GM19467 (cell line): ENCODE measurements around the gene TBC1D9.

ENCODE experiments used
- ATAC-seq: cut with Tn5 transposase; IDR thresholded peaks from one replicate; pipeline ENCODE4 v1.9.1; 2021; ENCODE audit warnings: mild to moderate bottlenecking, moderate library complexity; ENCODE audit not compliant: unreplicated experiment

The TBC1D9 gene

DNA sequence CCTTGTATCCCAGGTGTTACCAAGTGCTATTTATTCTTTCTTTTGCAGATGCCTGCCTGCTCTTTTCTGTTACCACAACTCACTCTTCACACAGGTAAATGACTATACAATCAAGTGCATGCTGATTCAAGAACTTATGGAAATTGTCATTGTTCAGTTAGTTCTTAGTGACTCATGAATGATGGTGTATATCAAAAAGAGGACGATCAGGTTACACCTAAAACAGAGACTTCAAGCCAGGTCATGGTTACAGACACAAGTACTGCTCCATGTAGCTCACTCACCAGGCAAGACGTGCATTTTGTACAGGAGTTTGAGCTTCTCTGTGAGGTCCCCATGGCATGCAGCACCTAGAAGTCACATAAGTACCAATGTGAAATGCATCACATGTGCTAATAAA, 128.2 kb downstream of the TBC1D9 start:
- ATAC-seq: no peak

DNA sequence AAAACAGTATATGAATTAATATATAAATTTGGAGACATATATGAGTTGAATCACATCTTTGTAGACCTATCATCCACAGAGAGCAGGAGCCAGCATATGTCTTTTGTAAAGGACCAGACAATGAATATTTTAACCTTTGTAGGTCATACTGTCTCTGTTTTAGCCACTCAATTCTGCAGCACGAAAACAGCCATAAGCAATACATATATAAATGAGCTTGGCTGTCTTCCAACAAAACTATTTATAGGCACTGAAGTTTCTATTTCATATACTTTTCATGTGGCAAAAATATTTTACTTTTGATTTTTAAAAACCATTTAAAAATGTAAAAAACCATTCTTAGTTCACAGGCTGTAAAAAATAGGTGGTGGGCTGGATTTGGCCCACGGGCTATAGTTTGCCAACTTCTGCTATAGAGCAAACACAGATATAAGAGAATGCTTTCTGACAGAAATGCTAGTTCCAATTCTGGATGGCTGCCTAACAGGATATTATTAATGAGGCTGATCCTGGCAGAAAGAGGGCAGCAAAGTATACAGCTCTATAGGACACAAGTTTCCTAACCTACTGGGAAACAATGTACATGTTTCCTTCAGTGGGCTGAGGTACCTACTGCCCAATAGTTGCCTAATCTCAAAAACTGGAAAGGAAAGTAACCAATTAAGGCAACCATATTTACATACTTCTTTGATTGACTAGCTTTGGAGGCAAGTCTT, 129.4 kb downstream of the TBC1D9 start:
- no peak for ATAC-seq

DNA sequence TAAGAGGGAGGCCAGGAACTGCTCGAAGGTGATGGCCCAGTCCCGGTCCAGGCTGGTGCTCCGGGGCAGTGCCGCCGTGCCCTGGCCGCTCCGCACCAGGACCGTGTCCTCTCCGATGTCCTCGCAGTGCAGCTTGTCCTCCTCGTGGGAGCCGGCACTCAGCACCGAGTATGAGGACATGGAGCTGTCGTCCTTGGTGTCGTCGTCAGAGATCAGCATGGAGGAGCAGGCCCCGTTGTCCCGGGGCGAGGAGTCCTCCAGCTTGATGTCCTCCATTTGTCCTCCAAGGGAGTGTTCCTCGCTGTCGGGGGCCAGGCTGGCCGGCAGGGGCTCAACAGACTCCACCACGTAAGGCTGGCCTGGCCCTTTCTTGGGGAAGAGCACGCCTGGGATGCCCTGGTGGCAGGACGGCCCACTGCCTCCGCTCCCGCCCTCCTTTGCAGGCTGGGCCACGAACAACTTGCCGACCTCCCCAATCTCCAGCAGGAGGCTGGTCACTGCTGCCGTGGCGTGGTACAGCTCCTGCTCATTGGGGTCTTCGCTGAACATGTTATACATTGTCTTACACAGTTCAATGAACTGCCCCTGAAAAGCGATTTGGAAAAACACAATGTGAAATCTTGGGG, 133.7 kb downstream of the TBC1D9 start:
- ATAC-seq: no peak

DNA sequence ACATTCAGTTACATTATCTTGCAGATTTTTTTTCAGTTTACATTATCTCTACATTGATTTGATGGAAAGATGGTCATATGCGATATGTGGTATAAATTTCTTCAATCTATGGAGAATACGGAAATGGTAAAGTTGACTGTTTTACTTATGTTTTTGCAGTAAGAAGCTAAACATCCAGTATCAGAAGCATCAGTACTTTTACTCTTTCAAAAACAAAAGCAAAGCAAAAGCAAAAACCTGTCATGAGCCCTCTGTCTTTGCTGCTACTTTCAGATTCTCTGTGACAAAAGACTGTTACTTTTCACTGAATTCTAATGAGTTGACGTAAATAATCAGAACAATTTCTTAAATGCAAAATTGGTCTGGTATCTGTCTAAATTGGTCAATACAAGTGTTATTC, 135.0 kb downstream of the TBC1D9 start:
- no peak for ATAC-seq

DNA sequence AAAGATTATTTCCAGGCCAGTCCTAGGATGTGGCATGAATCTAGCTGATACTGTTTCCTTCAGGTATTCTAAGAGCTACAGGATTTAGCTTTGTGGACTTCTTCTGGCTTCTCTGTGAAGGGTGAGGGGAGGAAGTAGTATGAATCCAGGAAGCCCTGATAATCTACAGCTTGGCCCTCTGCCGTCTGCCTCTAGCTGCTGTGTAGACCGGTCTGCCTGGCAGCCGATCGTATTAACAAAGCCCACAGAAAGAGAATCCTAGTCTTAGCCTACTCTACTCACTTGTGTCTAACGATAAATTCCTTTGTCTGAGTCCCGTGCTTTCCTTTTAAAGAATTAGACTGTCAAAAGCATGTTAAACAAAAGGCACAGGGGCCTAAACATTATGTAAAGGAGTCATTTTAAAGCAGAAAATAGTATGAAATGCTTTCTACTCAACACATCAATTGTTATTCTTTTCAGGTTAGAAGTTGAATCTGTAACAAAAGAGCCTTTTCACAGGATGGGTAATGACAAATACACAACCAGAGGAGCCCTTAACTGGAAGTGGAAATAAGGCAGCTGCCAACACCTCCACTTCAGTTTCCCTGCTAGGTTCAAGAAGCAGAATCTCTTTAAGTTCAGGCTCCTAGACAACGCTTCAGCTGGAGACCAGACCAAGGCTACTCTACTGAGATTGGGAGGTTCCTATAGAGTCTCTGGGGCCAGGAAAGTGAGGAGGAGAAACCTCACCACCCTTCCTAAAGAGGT, 138.5 kb downstream of the TBC1D9 start:
- ATAC-seq: no peak

DNA sequence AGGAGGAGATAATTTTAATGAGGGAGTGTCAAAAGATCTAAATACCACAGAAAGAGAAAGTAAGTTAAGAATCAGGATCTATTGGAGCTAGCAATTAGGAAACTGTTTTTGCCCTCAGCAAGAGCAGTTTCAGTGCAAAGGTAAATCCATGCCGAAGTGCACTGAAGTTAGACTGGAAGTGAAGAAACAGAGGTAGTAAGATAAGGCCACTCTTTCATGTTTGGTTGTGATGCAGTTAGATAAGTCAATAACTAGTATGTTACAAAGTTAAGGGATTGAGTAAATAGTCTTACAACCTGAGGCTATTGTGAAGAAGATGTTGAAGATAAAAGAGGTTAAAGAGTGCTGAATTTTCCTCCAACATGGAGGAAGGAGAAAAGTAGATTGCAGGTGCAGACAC, 140.7 kb downstream of the TBC1D9 start:
- ATAC-seq: no peak

DNA sequence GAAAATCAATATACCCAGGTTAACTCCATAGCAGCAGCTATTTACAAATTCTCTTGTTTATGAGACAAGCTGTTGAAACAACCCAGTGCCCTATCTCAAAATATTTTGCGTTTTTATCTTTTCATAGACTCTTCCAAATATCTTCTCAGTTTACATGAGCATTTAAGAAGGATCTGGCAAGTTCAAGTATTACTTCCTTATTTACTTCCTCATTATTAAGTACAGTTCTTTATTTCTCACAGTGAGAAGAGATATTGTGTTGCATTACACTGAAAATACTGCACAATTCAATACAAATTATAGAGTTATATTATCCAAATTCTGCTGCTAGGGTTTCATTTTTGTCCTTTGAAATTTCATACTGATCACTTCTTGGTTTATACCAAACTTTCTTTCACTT, 143.8 kb downstream of the TBC1D9 start:
- ATAC-seq: no peak

DNA sequence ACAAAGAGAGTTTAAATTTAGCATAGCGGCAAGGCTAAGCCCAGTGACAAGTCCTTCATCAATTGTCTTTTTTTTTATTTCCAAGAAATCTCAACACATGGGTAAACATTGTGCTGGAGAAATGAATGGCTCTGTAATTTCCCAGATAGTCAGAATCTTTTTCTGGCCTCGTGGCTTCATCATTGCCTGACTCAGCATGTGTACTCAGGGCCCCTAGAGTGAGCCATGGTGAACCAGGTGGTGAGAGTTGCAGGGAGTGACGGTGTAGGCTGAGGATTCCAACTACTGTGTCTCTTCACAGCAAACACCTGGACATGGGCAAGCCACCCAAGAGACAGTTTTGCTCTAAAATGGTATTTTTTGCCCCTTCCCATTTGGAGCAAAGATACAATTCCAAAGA, 144.3 kb downstream of the TBC1D9 start:
- no peak for ATAC-seq

DNA sequence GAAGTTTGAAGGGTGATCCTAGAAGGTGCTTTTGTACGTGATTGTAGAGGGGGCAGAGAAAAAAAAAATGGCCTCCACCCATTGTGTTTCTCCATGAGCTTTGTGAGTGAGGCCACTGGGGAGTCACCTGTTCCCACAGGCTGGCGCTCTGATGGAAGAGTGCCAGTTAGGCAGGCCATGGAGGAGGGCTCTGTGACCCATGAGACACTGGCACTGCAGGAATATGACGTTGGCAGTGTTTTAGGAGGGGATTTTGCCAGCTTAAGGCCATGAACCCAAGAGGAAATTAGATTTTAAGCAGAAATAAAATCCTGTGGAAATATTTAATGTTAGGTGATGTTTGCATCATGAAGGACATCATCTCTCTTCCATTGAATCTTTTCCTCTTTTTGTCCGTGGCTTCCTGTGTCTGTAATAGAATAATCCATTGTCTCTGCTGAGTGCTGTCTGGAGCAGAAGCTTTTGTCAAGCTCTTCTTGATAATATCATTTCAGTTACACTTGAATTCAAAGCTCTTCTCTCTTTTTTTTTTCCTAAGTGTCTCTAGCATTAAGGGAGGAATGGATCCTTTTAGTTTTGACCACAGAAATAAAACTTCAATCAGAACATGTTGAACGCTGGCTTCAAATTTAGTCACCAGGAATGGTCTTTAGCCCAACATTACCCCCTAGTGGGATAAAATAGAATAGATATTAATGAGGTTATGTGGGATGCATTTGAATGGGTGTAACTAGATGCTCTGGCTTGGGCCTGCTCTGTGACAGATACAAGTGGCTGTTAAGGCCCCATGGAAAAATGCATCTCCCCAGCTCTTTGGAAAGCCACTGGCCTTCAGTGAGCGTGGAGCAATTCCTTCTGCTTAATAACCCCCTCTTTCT, 146.4 kb downstream of the TBC1D9 start:
- ATAC-seq: peak; percentile 77

DNA sequence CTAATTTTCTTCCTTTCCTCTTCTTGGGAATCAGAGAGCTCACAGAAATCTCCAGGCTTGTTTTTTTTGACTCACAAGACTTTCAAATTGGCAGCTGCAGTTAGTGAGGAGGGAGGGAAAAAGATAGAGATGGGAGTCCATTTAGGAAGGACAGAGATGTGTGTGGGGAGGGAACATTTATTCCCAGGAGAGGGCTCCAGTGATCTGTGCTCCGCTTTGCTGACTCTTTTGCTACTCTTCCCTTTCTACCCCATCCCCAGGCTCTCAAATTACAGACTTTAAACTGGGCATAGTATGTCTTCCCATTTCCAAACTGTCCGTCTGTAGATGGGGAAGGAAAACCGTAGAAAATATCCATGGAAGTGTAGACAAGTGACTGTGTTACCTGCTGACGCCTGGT, 148.3 kb downstream of the TBC1D9 start:
- ATAC-seq: no peak

DNA sequence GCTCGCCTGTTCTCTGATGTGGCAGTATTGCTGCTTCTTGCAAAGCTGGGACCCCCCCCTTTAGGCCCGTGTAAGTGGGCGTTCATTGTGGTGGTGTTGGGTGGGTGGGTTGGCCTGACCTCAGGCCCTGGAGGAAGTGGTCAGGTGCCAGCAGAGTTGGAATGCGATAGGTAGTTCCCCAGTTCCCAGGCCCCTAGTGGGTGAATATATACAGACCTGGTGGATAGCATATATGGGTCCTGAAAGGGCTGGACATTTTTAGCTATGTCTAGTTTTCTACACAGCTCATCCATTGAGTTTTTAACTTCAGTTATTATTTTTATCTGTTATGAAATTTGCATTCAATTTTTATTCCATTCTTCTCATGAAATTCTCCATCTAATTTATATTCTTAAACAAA, 151.6 kb downstream of the TBC1D9 start:
- no peak for ATAC-seq

DNA sequence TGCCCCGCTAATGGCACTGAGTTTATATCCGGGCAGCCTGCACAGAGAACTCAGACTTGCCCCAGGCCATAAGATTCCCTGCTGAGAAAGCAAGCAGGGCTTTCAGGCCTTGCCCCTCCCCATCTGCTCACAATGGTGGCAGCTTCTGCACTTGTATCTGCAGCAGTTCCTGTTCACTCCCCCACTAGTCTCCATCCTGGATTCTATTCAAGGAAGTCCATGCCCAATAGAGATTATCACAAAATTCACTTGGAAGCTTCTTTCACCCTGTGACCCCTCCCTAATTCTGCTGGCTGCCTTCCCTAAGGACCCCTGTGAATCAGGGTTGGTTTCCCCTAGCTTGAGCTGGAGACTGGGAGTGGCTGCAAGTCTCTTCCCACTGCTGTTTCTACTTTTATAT, 152.9 kb downstream of the TBC1D9 start:
- ATAC-seq: no peak

DNA sequence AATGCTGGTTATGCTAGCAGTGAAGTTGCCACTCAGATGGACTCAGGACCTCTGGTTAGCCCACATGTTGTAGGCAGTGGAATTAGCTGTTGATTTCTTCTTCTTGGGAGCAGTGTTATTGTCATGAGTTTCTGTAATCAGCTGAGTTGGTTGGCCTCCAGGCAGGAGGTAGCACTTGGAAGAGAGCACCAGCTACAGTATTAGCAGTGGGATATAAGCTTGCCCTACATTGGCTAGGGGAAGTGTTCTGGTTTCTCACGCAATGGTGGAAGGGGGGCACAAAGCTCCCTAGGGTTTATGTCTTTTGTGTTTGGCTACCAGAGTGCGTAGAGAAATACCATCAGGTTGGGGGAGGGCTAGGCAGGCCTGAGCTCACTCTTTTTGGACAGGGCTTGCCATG, 153.5 kb downstream of the TBC1D9 start:
- no peak for ATAC-seq

DNA sequence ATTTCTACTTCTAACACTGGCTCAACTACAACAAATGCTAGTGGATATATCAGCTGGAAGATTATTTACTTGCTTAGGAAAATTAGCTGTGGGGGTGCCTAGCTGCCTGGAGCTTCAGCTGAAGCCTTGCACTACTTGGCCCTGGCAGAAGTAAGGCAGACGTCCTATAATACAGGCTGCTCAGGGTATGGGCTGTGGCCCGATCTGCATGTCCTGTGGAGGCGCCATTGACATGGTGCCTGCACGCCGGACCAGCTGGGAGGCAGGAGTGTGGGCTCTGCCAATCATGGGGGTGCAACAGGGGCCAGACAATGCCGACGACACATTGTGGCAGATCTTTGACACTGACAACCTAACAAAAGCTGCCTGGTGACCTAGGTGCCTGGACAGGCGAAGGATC, 155.8 kb downstream of the TBC1D9 start:
- ATAC-seq: no peak

DNA sequence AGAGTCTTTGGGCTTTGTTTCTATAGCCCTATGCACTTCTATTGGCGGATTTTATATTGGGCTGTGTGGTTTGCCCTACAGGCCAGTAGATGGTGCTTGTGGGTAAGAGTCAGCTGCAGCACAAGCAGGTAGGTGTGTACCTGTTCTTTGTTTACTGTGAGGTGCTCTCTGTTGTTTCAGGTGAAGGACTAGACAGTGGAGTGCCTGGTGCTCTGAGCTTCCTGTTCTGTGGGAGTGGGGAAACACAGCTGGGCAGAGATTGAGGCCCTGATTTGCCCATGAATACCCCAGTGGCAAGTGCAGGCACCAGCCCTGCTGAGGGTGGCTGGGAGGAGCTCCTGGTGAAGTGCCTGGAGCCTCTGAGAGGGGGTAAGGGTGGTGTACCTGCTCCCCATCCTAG, 161.1 kb downstream of the TBC1D9 start:
- no peak for ATAC-seq

DNA sequence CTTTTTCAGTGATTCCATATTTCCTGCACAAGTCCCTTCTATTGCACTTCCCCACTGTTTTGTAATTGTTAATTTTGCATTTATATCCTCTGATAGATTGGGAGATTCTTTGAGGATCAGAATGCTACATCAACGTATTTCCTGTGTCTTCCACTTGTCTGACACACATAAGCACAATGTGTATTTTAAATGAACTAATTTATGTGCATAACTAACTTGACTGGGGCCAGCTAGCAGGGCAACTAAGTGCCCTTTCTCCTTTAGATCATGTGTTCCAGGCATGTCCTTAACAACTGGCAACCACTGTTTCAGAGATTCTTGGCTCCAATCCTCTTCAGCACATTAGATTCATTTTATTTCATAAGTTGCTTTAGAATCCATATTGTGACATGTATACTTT, 171.7 kb downstream of the TBC1D9 start:
- no peak for ATAC-seq

DNA sequence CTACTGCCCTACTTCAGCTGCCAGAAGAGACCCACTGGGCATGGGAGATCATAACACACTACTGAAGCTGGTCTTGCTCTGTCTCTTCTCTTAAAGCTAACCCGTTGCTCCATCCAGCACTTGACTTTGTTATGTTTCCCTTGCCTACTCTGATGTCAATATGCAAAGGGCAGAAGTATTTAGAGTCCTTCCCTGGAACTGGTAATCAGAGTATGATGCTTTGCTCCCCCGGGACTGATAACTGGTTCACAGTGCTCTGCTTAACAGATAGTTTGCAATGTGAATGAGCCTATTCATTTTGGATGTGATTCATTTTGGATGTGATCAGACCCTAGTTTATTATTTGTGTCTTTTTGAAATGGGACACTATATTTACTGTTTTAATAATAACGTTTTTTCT, 175.1 kb downstream of the TBC1D9 start:
- no peak for ATAC-seq

DNA sequence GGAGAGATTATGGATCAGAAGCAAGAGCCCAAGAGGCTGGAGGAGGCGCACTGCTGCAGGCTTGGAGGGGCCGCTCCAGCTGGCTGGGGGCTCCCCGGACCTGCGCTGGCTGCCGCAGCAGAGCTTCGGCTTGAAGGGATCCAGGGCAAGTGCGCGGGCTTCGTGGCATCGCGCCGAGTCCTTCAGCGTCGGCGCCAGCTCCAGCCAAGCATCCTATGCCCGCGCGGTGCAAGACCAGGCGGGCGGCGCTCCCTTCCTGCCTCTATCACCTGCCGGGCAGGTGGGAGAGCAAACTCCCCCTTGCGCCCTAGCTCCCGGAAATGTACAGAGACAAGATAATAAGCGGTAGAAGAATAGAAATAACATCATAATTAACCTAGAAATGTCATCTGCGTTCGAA, 176.9 kb downstream of the TBC1D9 start:
- ATAC-seq: no peak

DNA sequence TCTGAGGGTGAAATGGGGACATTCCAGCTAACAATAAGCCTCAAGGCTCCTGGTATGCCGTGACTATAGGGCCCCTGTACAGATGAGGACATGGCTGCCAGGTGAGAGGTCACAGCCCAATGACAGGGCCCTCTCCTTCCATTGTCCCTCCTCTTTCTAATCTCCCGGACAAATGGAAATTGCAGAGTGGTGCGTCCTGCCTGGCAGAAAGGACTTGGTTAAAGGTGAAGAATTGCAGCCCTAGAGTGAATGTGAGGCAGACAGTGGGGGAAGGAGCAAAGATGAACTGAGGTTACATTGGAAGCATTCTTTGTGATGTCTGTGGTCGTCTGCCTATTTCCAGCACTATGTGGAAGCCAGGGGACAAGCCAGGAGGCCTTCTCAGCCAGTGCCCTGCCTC, 180.7 kb downstream of the TBC1D9 start:
- no peak for ATAC-seq

DNA sequence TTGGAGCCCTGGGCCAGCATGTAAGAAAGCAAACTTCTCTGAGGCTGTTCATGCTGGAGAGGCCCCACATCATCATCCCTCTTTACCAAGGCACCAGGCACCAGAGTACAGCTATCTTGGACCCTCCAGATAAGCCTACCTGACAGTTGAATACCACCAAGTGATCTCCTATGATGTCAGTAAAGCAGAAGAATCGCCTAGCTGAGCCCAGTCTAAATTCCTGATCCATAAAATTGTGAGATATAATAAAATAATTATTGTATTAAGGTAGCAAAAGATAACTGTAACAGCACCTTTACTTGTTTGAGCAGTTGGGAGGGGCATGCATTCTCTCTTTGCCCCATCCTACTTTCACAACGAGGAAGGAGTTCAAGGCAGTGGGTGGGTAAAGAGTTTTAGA, 184.6 kb downstream of the TBC1D9 start:
- ATAC-seq: no peak
